H1 (cell line): ENCODE measurements around the gene DPYD. TPM values are rescaled to one million over a fixed set of nuclear protein-coding genes. Genes with fewer than 3 reads are reported as not detected.

Experiments used
- CTCF ChIA-PET: fragments of 300-600 bp; sonication (Branson Sonifier 250); formaldehyde crosslinking; loops from one replicate; lab custom pipeline; 2021; ENCODE audit not compliant: partially characterized antibody; lab: Charles Lee
- POLR2A ChIA-PET: fragments of 300-600 bp; sonication (Branson Sonifier 250); formaldehyde crosslinking; loops from one replicate; lab custom pipeline; 2021; ENCODE audit warnings: inconsistent platforms; ENCODE audit not compliant: partially characterized antibody; lab: Charles Lee
- DNase-seq, 2 experiments: peaks; one replicate each; pipeline versions ENCODE4 v3.0.0 to v3.0.0-alpha.2; 2010 to 2022; ENCODE audit warnings: low spot score in 2 of 2, low read depth in 1 of 2, mixed read lengths in 1 of 2
- FAIRE-seq: peaks from 2 replicates; lab custom pipeline; 2011; peaks lifted over from hg19 to GRCh38; lab: Jason Lieb, UNC
- H2AFZ ChIP-seq: 2 replicates; pipeline ENCODE4 v1.8.1; 2012; ENCODE audit warnings: low read length, inconsistent platforms
- H2AK5ac ChIP-seq: 2 replicates; pipeline ENCODE4 v1.6.1; 2013; ENCODE audit warnings: low read depth, low read length
- H2BK120ac ChIP-seq: replicated peaks from 2 replicates; pipeline ENCODE3; 2013; ENCODE audit warnings: low read depth, low read length, inconsistent platforms
- H2BK12ac ChIP-seq: 2 replicates; pipeline ENCODE4 v1.6.1; 2013; ENCODE audit warnings: low read depth, low read length
- H2BK15ac ChIP-seq: 2 replicates; pipeline ENCODE4 v1.6.1; 2013; ENCODE audit warnings: low read length
- H2BK20ac ChIP-seq: 2 replicates; pipeline ENCODE4 v1.6.1; 2013; ENCODE audit warnings: low read length
- H2BK5ac ChIP-seq: 2 replicates; pipeline ENCODE4 v1.6.1; 2013; ENCODE audit warnings: low read depth, low read length
- H3K14ac ChIP-seq: 2 replicates; pipeline ENCODE4 v1.6.1; 2013; ENCODE audit warnings: inconsistent platforms; ENCODE audit not compliant: insufficient read length
- H3K18ac ChIP-seq: 2 replicates; pipeline ENCODE4 v1.6.1; 2013; ENCODE audit warnings: low read length; ENCODE audit errors: extremely low read depth
- H3K23ac ChIP-seq: 2 replicates; pipeline ENCODE4 v1.6.1; 2013; ENCODE audit warnings: inconsistent platforms; ENCODE audit not compliant: insufficient read length
- H3K23me2 ChIP-seq: 2 replicates; pipeline ENCODE4 v1.6.1; 2013; ENCODE audit warnings: low read depth, low read length
- H3K27ac ChIP-seq: 2 replicates; pipeline ENCODE4 v1.6.1; 2011; ENCODE audit warnings: low read depth, low read length, inconsistent platforms
- H3K27me3 ChIP-seq, 4 experiments: replicated peaks in 1 of 4; 1 replicate in 1 of 4; 2 replicates in 3 of 4; pipeline versions ENCODE4 v1.6.1 to v1.8.1; 2011 to 2013; ENCODE audit warnings: low read length in 3 of 4, mild to moderate bottlenecking in 3 of 4, inconsistent platforms in 2 of 4, mixed read lengths in 2 of 4, moderate library complexity in 1 of 4; ENCODE audit not compliant: control insufficient read depth in 3 of 4, insufficient read depth in 3 of 4; ENCODE audit errors: extremely low read depth in 1 of 4
- H3K36me3 ChIP-seq, 4 experiments: 2 replicates each; pipeline versions ENCODE4 v1.6.1 to v1.8.1; 2011 to 2013; ENCODE audit warnings: mild to moderate bottlenecking in 4 of 4, low read length in 3 of 4, moderate library complexity in 2 of 4, control low read depth in 1 of 4, inconsistent platforms in 1 of 4; ENCODE audit not compliant: insufficient read depth in 4 of 4, control insufficient read depth in 2 of 4
- H3K4ac ChIP-seq: replicated peaks from 2 replicates; pipeline ENCODE3; 2013; ENCODE audit warnings: low read length, low read depth, mixed read lengths, inconsistent platforms; ENCODE audit not compliant: insufficient read length
- H3K4me1 ChIP-seq, 4 experiments: replicated peaks in 1 of 4; 1 replicate in 1 of 4; 2 replicates in 3 of 4; pipeline versions ENCODE4 v1.6.1 to v1.8.1; 2011 to 2013; ENCODE audit warnings: low read length in 3 of 4, inconsistent platforms in 2 of 4, mixed read lengths in 1 of 4; ENCODE audit not compliant: insufficient read depth in 4 of 4, control insufficient read depth in 3 of 4
- H3K4me2 ChIP-seq, 2 experiments: 2 replicates each; pipeline versions ENCODE4 v1.6.1 to v1.8.1; 2011 to 2013; ENCODE audit warnings: low read depth in 2 of 2, low read length in 2 of 2, control low read depth in 1 of 2, inconsistent platforms in 1 of 2, mild to moderate bottlenecking in 1 of 2; ENCODE audit not compliant: insufficient read depth in 1 of 2
- H3K4me3 ChIP-seq, 4 experiments: fragments of 200-600, 300-600 bp in 1 of 4; sonication (generic), shearing (Covaris generic), sonication (Bioruptor Twin) in 1 of 4; 2 replicates each; pipeline versions ENCODE4 v1.5.1 to v1.8.1; 2011 to 2016; ENCODE audit warnings: low read length in 4 of 4, low read depth in 3 of 4, control low read depth in 2 of 4, inconsistent platforms in 2 of 4, mild to moderate bottlenecking in 2 of 4, mixed read lengths in 1 of 4, moderate library complexity in 1 of 4; ENCODE audit not compliant: insufficient read depth in 2 of 4; ENCODE audit errors: extremely low read depth in 1 of 4
- H3K56ac ChIP-seq: replicated peaks from 2 replicates; pipeline ENCODE3; 2013; ENCODE audit warnings: low read depth, mild to moderate bottlenecking, mixed read lengths, low read length, inconsistent platforms; ENCODE audit not compliant: insufficient read length
- H3K79me1 ChIP-seq: 2 replicates; pipeline ENCODE4 v1.6.1; 2013; ENCODE audit warnings: low read depth, low read length, control low read depth
- H3K79me2 ChIP-seq, 2 experiments: 2 replicates each; pipeline versions ENCODE4 v1.6.1 to v1.8.1; 2012 to 2013; ENCODE audit warnings: low read length in 2 of 2, mild to moderate bottlenecking in 2 of 2, inconsistent platforms in 1 of 2; ENCODE audit not compliant: insufficient read depth in 2 of 2, control insufficient read depth in 1 of 2
- H3K9ac ChIP-seq, 4 experiments: replicated peaks in 1 of 4; 1 replicate in 1 of 4; 2 replicates in 3 of 4; pipeline versions ENCODE4 v1.6.1 to v1.8.1; 2011 to 2013; ENCODE audit warnings: low read depth in 3 of 4, low read length in 3 of 4, control low read depth in 2 of 4, mild to moderate bottlenecking in 2 of 4, moderate library complexity in 2 of 4, inconsistent platforms in 1 of 4; ENCODE audit errors: extremely low read depth in 1 of 4
- H3K9me3 ChIP-seq, 2 experiments: 2 replicates each; pipeline versions ENCODE4 v1.6.1 to v1.8.1; 2012 to 2013; ENCODE audit warnings: mild to moderate bottlenecking in 2 of 2, moderate library complexity in 2 of 2, control low read depth in 1 of 2, inconsistent platforms in 1 of 2, low read depth in 1 of 2, low read length in 1 of 2, mixed read lengths in 1 of 2; ENCODE audit not compliant: insufficient read depth in 2 of 2
- H4K20me1 ChIP-seq, 2 experiments: replicated peaks in 1 of 2; 2 replicates each; pipeline versions ENCODE3 to v1.8.1; 2011 to 2013; ENCODE audit warnings: inconsistent platforms in 2 of 2, low read length in 2 of 2, mild to moderate bottlenecking in 1 of 2; ENCODE audit not compliant: insufficient read depth in 2 of 2, control insufficient read depth in 1 of 2
- H4K5ac ChIP-seq: 2 replicates; pipeline ENCODE4 v1.6.1; 2013; ENCODE audit warnings: low read length, low read depth, mixed read lengths, inconsistent platforms; ENCODE audit not compliant: insufficient read length
- H4K8ac ChIP-seq: 2 replicates; pipeline ENCODE4 v1.8.0; 2013; ENCODE audit warnings: mild to moderate bottlenecking, moderate library complexity, low read length, inconsistent platforms; ENCODE audit not compliant: insufficient read depth; ENCODE audit errors: extremely low read depth
- H4K91ac ChIP-seq: replicated peaks from 2 replicates; pipeline ENCODE3; 2013; ENCODE audit warnings: low read length, mixed read lengths, inconsistent platforms; ENCODE audit not compliant: insufficient read length
- CHD1 ChIP-seq: IDR thresholded peaks from 2 replicates; pipeline ENCODE4 v1.6.1; 2012; ENCODE audit warnings: low read depth, low read length, improper control_type of control experiment
- CTBP2 ChIP-seq: IDR thresholded peaks from 2 replicates; pipeline ENCODE4 v1.7.0; 2011; ENCODE audit warnings: borderline replicate concordance, mild to moderate bottlenecking, moderate library complexity, mixed read lengths, low read length; ENCODE audit not compliant: insufficient read depth, insufficient read length
- RNF2 ChIP-seq: fragments of 200-900, 300-1000 bp; sonication (generic); IDR thresholded peaks from 2 replicates; pipeline ENCODE4 v1.7.1; 2016; ENCODE audit warnings: borderline replicate concordance, low read depth, mild to moderate bottlenecking, antibody characterized with exemption, low read length; ENCODE audit not compliant: poor library complexity, severe bottlenecking; ENCODE audit errors: missing control alignments
- RXRA ChIP-seq: IDR thresholded peaks from 2 replicates; pipeline ENCODE4 v1.6.1; 2011; ENCODE audit warnings: low read depth, mild to moderate bottlenecking, low read length, moderate library complexity; ENCODE audit not compliant: insufficient read depth
- WGBS, 2 experiments: shearing (Covaris generic) in 1 of 2; methylation state at CpG; one replicate each; pipeline versions ENCODE4 v1.1.6 to v1.1.7; 2013 to 2015; ENCODE audit warnings: low lambda C conversion rate in 2 of 2, mixed read lengths in 2 of 2, inconsistent platforms in 1 of 2, low coverage in 1 of 2, missing lambda C conversion rate in 1 of 2; ENCODE audit not compliant: insufficient replicate concordance in 2 of 2, insufficient coverage in 1 of 2, insufficient read length in 1 of 2; ENCODE audit errors: extremely low coverage in 1 of 2, missing lambda C conversion rate in 1 of 2; 5-methylcytosine and 5-hydroxymethylcytosine counted together
- polyA plus RNA-seq, 7 experiments: library from polyadenylated mRNA; depleted of rRNA in 3 of 7; stranded (reverse) in 5 of 7; unstranded in 2 of 7; fragments of >200 nt in 5 of 7; fragments of 200-250 nt in 2 of 7; gene quantifications; 1 replicate in 5 of 7; 2 replicates in 1 of 7; 4 replicates in 1 of 7; pipeline versions ENCODE4 v1.2.1 to v1.2.3, GENCODE V29; 2011 to 2013; ENCODE audit warnings: missing spikeins in 2 of 7, mixed read lengths in 2 of 7
- total RNA-seq: library from RNA; stranded (reverse); fragmentation: NEBNext Ultra II Directional; extraction: Animal tissue kit (Norgen Biotek cat#: 25700); gene quantifications from 2 replicates; pipeline ENCODE4 v1.2.1, GENCODE V29; 2021

DPYD gene
- total and polyA plus RNA-seq, 2 of the 8 experiments (the other 6 are each of a cell fraction or from before 2014, with no cell fraction given) = 0.29 to 0.73 TPM

DNA sequence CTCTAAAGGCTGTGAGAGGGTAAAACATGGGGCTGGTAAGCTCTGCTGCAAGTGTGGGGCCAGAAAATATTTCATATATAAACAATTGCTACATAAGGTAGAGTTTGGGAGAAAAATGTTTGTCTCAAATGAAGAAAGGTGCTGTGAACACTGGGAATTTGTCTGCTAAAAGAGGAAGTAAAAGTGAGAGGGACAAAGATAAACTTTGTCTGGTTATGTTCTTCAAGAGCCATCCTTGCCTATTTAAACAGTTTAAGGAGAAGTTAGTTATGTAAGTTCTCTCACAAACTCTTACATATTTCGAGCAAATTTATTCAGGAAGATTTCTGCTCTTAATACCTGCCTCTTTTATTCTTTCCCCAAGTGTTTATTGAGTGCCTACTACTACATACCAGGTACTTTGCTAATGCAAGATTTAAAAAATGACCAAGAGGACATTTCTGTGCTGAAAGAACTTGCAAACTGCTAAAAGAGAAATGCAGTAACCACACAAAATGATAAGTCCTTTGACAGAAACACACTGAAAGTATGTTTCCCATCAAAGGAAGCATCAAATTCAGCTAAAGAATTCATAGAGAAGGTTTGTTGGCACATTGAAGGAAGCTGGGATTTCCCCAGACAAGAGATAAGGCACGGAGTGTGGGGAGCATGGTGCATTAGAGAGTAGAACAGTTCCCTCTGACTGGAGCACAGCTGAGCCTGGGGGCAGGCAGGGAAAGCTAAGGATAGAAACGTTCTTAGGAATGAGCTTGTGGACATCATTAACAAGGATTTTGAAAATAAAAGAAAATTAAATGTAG is 650.1 kb downstream of the DPYD start:
- Histone ChIP-seq H3K27ac (no peak overlapping the region), H2BK15ac (no peak overlapping the region), H3K79me1 (no peaks in the 10 kb centered on the region), H4K20me1 (no peaks in the 10 kb centered on the region), H3K9ac (no peak overlapping the region), H2BK120ac (no peak overlapping the region), H2BK12ac (no peak overlapping the region), H3K79me2 (no peaks in the 10 kb centered on the region), H3K14ac (no peak overlapping the region), H3K9me3 (no peaks in the 10 kb centered on the region), H3K4me3 (no peak overlapping the region), H3K23me2 (no peaks in the 10 kb centered on the region), H3K56ac (no peak overlapping the region), H4K8ac (no peak overlapping the region), H2BK5ac (no peak overlapping the region), H2AFZ (no peak overlapping the region), H3K23ac (no peak overlapping the region), H2BK20ac (no peak overlapping the region), H3K4me1 (no peaks in the 10 kb centered on the region), H3K36me3 (no peaks in the 10 kb centered on the region), H4K5ac (no peak overlapping the region), H3K4me2 (no peak overlapping the region), H3K4ac (no peak overlapping the region), H3K27me3 (no peaks in the 10 kb centered on the region), H4K91ac (no peak overlapping the region), H3K18ac (no peak overlapping the region), H2AK5ac (no peak overlapping the region)
- POLR2A ChIA-PET = no interaction called here
- TF ChIP-seq RNF2 = no peak
- no peak for TF ChIP-seq RXRA
- TF ChIP-seq CTBP2 = no peak
- no peak for TF ChIP-seq CHD1
- FAIRE-seq (no peak), DNase-seq (no peak)
- CTCF ChIA-PET = interaction anchor here (0.7 to 1.3 kb wide), 3 partner anchors 9 to 27 kb away, joined by 3 to 5 read pairs (median 3); no protein-coding TSS in a partner anchor
- WGBS, 2 experiments = 82% methylated on average over 3 of the region's 3 CpGs; no CpG with 5 or more reads in 1 of the 2 experiments
